Panc1 (cell line): ENCODE data around the gene LRRC37B. TPM values are rescaled to one million over a fixed set of nuclear protein-coding genes. Genes with fewer than 3 reads are reported as not detected.
"Not testable (repeated sequence)": the region's sequence is repeated elsewhere in the genome, so short reads cannot be mapped to it uniquely, and the experiment has no call there.

ENCODE experiments used
- ATAC-seq: fragments of 200-7000 bp; cut with Tn5 transposase; 2 replicates; pipeline ENCODE4 v1.9.1; 2020; ENCODE audit warnings: mild to moderate bottlenecking, moderate library complexity
- BruUV-seq: library from RNA; stranded (reverse); fragments of 400-500 nt; replicated peaks from 2 replicates; lab custom pipeline; 2021; lab: Mats Ljungman, UMichigan
- CTCF ChIA-PET: fragments of 300-600 bp; sonication (Branson Sonifier 250); formaldehyde crosslinking; loops from one replicate; lab custom pipeline; 2022; ENCODE audit warnings: antibody characterized with exemption; lab: Charles Lee
- POLR2A ChIA-PET: fragments of 300-600 bp; sonication (Branson Sonifier 250); formaldehyde crosslinking; loops from one replicate; lab custom pipeline; 2022; ENCODE audit warnings: antibody characterized with exemption; lab: Charles Lee
- DNase-seq: peaks from one replicate; pipeline ENCODE4 v3.0.0-alpha.2; 2010; ENCODE audit warnings: low read depth, low spot score
- H3K27ac ChIP-seq: 2 replicates; pipeline ENCODE4 v1.5.1; 2011; ENCODE audit warnings: mild to moderate bottlenecking, low read length, inconsistent platforms
- H3K27me3 ChIP-seq: fragments of 200-500 bp; sonication (Bioruptor generic); 2 replicates; pipeline ENCODE4 v1.6.0; 2014; ENCODE audit warnings: low read length, inconsistent platforms; ENCODE audit not compliant: control insufficient read depth, insufficient read depth
- H3K36me3 ChIP-seq: fragments of 200-500 bp; sonication (Bioruptor generic); 2 replicates; pipeline ENCODE4 v1.5.1; 2014; ENCODE audit warnings: inconsistent platforms, mild to moderate bottlenecking, low read length, moderate library complexity; ENCODE audit not compliant: control insufficient read depth, insufficient read depth
- H3K4me1 ChIP-seq: 2 replicates; pipeline ENCODE4 v1.5.1; 2011; ENCODE audit warnings: inconsistent platforms, mild to moderate bottlenecking, low read length, moderate library complexity; ENCODE audit not compliant: control insufficient read depth, insufficient read depth
- H3K4me3 ChIP-seq, 2 experiments: 2 replicates each; pipeline ENCODE4 v1.5.1; 2011 to 2012; ENCODE audit warnings: low read depth in 2 of 2, low read length in 2 of 2, mild to moderate bottlenecking in 2 of 2, inconsistent platforms in 1 of 2, moderate library complexity in 1 of 2
- H3K9me3 ChIP-seq: fragments of 200-500 bp; sonication (Bioruptor generic); 2 replicates; pipeline ENCODE4 v1.5.1; 2014; ENCODE audit warnings: low read depth, mild to moderate bottlenecking, inconsistent platforms, low read length, moderate library complexity; ENCODE audit not compliant: control insufficient read depth, insufficient read depth
- CTCF ChIP-seq: fragments of 450-650 bp; IDR thresholded peaks from 2 replicates; pipeline ENCODE4 v1.5.1; 2017; ENCODE audit warnings: mild to moderate bottlenecking
- POLR2AphosphoS5 ChIP-seq: IDR thresholded peaks from 2 replicates; pipeline ENCODE4 v1.6.1; 2012; ENCODE audit warnings: mild to moderate bottlenecking, low read depth, low read length, moderate library complexity
- SIN3A ChIP-seq: IDR thresholded peaks from 2 replicates; pipeline ENCODE4 v1.6.1; 2012; ENCODE audit warnings: low read depth, mild to moderate bottlenecking, low read length, moderate library complexity, borderline replicate concordance; ENCODE audit not compliant: insufficient read depth
- TCF7L2 ChIP-seq: IDR thresholded peaks from 2 replicates; pipeline ENCODE4 v1.6.1; 2011; ENCODE audit warnings: mild to moderate bottlenecking, low read depth, low read length, inconsistent platforms
- in situ Hi-C: cut with HindIII; loops from 2 replicates; pipeline ENCODE4 v1.10.0; 2016; ENCODE audit warnings: low sequenced_read_pairs, low pct_unique_long_range_greater_than_20kb
- intact Hi-C: fragments of 100-400 bp; cut with micrococcal nuclease; formaldehyde crosslinking; loops from one replicate; pipeline ENCODE4 v1.10.0; 2022; ENCODE audit not compliant: unreplicated experiment
- total RNA-seq: library from RNA; stranded (reverse); gene quantifications from one replicate; pipeline ENCODE4 v1.2.1, GENCODE V29; 2021; ENCODE audit not compliant: unreplicated experiment
- TF ChIP-seq, protein P1 (sequence below), 2 experiments: IDR thresholded peaks; 2 replicates each; pipeline ENCODE4 v1.6.1; 2011 to 2012; ENCODE audit warnings: low read depth in 2 of 2, control low read depth in 1 of 2, low read length in 1 of 2, mild to moderate bottlenecking in 1 of 2, moderate library complexity in 1 of 2; ENCODE audit not compliant: insufficient read depth in 1 of 2

LRRC37B gene
- total RNA-seq, 1 experiment from 2014 or later: 24.9 TPM

DNA sequence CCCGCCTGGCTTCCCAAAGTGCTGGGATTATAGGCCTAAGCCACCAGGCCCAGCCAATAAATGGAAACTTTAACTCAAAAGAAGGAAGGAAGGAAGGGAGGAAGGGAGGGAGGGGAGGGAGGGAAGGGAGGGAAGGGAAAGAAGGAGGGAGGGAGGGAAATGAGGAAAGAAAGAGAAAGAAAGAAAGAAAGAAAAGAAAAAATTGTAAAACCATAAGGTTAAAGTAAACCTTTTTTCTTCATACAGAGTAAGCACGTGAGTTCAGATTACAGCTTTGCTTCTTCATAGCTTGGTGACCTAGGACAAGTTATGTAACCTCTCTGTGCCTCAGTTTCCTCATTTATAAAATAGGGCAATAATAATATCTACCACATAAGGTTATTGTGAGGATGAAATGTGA, 26.0 kb downstream of the LRRC37B start:
- Histone ChIP-seq H3K9me3 (no peaks in the 10 kb centered on the region), H3K4me1 (no peaks in the 10 kb centered on the region), H3K27me3 (no peaks in the 10 kb centered on the region), H3K36me3 (no peaks in the 10 kb centered on the region; the same call in 1 of the 2 replicates), H3K4me3 (no peak overlapping the region), H3K27ac (no peak overlapping the region)
- ChIA-PET CTCF (no interaction called here), POLR2A (no interaction called here)
- BruUV-seq: no TSS peak
- intact Hi-C loops: no loop called here
- DNase-seq (no peak), ATAC-seq (no peak)
- TF ChIP-seq, protein P1, sequence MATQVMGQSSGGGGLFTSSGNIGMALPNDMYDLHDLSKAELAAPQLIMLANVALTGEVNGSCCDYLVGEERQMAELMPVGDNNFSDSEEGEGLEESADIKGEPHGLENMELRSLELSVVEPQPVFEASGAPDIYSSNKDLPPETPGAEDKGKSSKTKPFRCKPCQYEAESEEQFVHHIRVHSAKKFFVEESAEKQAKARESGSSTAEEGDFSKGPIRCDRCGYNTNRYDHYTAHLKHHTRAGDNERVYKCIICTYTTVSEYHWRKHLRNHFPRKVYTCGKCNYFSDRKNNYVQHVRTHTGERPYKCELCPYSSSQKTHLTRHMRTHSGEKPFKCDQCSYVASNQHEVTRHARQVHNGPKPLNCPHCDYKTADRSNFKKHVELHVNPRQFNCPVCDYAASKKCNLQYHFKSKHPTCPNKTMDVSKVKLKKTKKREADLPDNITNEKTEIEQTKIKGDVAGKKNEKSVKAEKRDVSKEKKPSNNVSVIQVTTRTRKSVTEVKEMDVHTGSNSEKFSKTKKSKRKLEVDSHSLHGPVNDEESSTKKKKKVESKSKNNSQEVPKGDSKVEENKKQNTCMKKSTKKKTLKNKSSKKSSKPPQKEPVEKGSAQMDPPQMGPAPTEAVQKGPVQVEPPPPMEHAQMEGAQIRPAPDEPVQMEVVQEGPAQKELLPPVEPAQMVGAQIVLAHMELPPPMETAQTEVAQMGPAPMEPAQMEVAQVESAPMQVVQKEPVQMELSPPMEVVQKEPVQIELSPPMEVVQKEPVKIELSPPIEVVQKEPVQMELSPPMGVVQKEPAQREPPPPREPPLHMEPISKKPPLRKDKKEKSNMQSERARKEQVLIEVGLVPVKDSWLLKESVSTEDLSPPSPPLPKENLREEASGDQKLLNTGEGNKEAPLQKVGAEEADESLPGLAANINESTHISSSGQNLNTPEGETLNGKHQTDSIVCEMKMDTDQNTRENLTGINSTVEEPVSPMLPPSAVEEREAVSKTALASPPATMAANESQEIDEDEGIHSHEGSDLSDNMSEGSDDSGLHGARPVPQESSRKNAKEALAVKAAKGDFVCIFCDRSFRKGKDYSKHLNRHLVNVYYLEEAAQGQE (IDR thresholded peaks at IDR 0.05; ENCODE audit: insufficient read depth in 1 of 2, low read depth in 2 of 2, low read length in 1 of 2): no peak
- TF ChIP-seq TCF7L2: no peak
- TF ChIP-seq SIN3A: no peak
- no peak for TF ChIP-seq CTCF
- no peak for TF ChIP-seq POLR2AphosphoS5
- in situ Hi-C loops: no loop called here

GRCh38 chr17:32033812-32034211, 26.6 kb downstream of the LRRC37B start:
- H3K4me1 ChIP-seq, DNase-seq, CTCF ChIA-PET, POLR2A ChIA-PET, H3K27ac ChIP-seq, H3K4me3 ChIP-seq, BruUV-seq, intact Hi-C loops, H3K36me3 ChIP-seq, in situ Hi-C loops, H3K9me3 ChIP-seq, ATAC-seq, H3K27me3 ChIP-seq: not testable (repeated sequence)

DNA sequence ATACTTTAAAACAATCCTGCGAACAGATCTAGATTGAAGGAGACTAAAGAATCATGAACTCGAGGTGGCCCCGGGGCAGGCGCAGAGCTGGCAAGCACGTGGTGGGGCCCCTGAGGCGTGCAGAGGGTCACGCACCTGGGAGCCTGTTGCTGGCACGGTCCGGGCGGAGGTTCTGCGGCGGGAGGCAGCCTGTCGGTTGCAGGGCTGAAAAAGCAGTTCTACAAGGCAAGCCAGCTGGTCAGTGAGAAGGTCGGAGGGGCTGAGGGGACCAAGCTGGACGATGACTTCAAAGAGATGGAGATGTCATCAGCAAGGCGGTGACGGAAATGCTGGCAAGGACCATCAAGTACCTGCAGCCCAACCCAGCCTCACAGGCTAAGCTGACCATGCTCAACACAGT, 33.1 kb downstream of the LRRC37B start:
- POLR2A ChIA-PET, CTCF ChIA-PET, H3K27ac ChIP-seq, BruUV-seq, in situ Hi-C loops, H3K4me1 ChIP-seq, H3K27me3 ChIP-seq, ATAC-seq, H3K36me3 ChIP-seq, DNase-seq, H3K4me3 ChIP-seq, intact Hi-C loops, H3K9me3 ChIP-seq: not testable (repeated sequence)

DNA sequence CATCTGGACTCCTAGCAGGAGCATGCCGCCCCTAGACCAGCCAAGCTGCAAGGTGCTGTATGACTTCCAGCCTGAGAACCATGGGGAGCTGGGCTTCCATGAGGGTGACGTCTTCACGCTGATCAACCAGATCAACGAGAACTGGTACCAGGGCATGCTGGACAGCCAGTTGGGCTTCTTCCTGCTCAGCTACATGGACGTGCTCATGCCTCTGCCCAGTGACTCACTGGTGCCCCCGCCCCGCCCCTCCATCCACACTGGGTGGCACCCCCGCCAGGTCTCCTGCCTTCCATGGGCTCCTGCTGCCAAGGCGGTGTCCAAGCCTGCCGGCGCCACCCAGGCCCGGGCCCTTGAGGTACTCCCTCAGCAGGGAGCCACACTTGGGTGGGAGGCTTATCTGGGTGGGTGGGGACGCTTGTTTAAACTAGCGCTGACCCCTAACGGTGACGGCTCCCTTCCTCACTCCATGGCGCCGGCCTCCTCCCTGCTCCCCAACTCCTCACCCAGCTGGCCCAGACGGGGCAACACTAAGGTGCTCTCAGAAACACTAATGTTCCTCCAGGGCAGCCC, 34.2 kb downstream of the LRRC37B start:
- ATAC-seq: peak; percentile 39; the same call in 1 of the 2 replicates
- H3K4me1 ChIP-seq, H3K27ac ChIP-seq, BruUV-seq, H3K27me3 ChIP-seq, H3K36me3 ChIP-seq, DNase-seq, H3K9me3 ChIP-seq, H3K4me3 ChIP-seq, in situ Hi-C loops, intact Hi-C loops, POLR2A ChIA-PET, CTCF ChIA-PET: not testable (repeated sequence)

DNA sequence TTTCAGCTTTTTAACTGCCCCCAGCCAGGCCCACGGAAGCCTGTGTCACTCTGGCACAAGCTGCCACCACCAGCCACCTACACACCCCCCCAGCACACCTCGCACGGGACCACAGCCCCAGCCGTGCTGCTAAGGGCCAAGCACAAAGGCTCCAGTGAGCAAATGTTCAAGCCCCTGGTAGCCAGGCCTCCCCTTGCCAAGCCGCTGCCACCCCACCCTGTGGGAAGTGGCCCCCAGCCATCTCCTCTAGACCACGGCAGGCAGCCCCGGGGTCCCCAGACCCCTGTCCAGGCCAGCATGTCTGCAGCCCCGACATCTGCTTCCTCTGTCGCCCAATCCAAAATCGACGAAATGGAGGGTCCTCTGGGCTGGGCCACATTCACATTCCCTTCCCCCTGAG, 35.1 kb downstream of the LRRC37B start:
- H3K9me3 ChIP-seq, BruUV-seq, H3K27ac ChIP-seq, CTCF ChIA-PET, intact Hi-C loops, DNase-seq, H3K27me3 ChIP-seq, ATAC-seq, POLR2A ChIA-PET, H3K36me3 ChIP-seq, in situ Hi-C loops, H3K4me3 ChIP-seq, H3K4me1 ChIP-seq: not testable (repeated sequence)
